GM19193 (cell line): ENCODE measurements around the gene CERKL.

Experiments
- POLR2A ChIP-seq: IDR thresholded peaks from 4 replicates; pipeline ENCODE4 v1.6.1; 2011; ENCODE audit not compliant: insufficient read depth, insufficient read length; ENCODE audit errors: extremely low read depth

CERKL gene

DNA sequence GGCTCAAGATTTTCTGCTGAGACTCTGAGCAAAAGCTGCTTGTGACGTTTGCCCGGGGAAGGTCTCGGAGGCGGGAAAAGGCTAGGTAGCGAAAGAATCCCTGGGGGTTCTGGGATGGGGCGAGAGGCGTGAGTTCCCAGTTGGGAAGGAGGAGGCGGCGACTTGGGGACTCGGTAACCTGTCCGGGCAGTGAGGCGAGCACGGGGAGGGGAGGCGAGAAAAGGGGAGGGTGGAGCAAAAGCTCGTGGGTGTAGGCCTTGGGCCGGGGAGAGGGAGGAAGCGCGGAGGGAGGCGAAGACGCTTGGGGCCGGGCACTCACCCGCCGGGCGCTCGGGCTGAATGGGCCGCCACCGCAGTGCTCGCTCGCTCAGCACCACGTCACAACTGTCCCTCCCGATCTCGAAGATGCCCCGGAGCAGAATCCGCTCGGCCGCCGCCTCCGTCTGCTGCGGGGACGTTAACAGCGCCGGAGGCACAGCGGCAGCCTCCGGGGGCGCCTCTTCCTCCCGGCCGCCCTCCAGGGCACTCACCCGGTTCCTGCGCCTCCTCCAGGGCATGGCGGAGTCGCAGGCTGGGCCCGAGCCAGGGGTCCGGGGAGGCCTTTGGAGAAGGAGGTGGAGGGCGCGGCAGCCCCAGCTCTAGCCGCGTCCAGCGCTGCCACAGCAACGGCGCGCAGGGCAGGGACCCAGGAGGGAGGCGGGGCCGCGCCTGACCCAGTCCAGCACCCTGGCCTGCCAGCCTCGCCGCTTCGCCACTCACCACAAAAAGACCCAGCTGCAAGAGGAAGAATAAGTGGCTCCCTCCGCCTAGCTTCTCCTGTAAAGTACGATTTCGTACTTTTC is at the start of gene CERKL:
Gene CERKL (minus strand): TSS at position 656 of the 842 bp plus-strand sequence. CDS start 99 bp downstream, at position 557.
- peak; percentile 47 for TF ChIP-seq POLR2A

DNA sequence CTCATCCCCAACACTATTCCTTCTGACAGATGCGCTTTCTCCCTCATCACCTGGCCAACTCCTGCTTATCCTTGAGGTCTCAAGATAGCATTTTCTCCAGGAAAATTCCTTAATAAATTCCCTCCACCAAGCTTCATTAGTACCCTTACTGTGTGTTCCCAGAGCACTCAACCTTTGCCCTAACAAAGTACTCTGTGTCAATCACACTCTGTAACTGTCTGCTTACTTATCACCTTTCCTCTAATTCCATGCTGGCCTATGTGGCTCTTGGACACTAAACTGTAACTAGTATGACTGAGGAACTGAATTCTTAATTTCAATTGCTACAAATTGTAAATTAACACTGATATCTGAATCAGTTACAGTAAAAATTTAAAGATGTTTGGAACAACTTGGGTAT is 41.3 kb upstream of the CERKL start:
- TF ChIP-seq POLR2A, result no peak

- no peak for TF ChIP-seq POLR2A
Measured at GRCh38 chr2:181697571-181697970, 40.7 kb upstream of the CERKL start.

- no peak for TF ChIP-seq POLR2A
Measured at GRCh38 chr2:181697126-181697525, 40.2 kb upstream of the CERKL start.

- TF ChIP-seq POLR2A, result no peak
Measured at GRCh38 chr2:181694271-181694670, 37.4 kb upstream of the CERKL start.

DNA sequence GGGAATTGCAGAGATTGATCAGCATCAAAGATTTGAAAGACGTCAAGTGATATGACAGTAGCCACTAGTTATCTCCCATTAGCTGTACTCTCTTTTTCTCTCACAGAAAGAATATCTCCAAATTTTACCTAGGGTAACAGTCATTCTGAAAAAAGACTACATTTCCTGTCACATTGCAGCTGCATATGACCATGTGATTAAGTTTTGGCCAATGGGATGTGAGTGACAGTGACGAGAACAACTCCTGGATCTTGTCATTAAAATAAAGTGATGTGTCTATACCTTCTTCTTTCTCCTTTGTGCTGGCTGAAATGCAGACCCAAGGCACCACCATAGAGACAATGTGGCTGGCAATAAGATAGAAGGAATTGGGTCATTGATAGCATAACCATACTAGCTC is 34.0 kb upstream of the CERKL start:
- no peak for TF ChIP-seq POLR2A

GRCh38 chr2:181686576-181687185 is 29.8 kb upstream of the CERKL start:
- no peak for TF ChIP-seq POLR2A

DNA sequence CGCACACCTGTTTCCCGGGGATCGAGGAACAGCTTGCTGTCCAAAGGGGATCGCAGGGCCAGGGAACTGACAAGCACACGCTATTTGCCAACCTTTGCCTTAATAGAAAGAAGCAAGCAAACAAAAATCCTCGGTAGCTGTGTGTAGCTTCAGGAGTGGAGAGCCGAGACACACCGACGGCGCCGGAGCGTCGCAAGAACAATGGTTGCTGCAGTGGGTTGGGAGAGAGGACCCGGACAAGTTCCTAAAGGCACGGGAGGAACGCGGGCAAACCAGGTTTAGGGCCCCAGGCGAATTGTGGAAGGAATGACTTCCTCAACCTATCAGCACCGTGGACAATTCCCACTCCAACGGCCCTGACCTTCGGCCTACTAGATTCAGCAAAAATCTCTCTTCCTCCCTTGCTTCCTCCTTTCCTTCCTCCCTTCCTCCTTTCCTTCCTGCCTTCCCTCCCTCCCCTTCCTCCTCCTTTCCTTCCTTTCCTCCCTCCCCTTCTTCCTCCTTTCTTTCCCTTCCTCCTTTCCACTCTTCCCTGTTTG is 28.3 kb upstream of the CERKL start:
- TF ChIP-seq POLR2A, result no peak

DNA sequence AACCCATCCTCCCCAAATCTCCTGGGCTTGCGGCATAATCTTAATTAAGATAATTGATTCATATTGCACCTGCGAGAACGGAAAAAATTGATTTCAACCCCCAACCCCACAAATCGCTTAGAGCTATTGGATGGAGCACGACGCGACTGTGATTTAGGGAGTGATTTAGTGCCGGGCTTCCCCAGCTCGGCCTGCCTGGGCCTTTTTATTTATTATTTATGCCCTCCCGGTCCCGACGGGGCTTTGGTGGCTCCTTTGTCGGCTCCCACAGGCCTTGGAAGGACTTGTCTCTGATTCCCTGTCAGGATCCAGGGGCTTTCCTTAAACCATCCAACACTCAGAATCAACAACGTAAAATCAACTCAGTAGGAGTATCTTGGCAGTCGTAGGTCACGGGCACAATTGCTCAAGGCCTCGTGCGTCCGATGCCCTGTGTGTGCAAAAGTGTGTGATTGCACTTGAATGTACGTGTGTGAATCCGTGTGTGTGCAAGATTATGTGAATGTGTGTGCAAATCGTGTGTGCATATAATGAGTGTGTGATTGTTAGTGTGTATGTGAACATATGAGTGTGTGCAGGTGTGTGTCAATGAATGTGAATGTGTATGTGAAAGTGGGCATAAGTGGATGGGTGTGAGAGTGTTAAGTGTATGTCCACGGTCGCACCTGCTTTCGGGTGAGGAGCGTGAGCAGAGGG is 27.7 kb upstream of the CERKL start:
- no peak for TF ChIP-seq POLR2A

DNA sequence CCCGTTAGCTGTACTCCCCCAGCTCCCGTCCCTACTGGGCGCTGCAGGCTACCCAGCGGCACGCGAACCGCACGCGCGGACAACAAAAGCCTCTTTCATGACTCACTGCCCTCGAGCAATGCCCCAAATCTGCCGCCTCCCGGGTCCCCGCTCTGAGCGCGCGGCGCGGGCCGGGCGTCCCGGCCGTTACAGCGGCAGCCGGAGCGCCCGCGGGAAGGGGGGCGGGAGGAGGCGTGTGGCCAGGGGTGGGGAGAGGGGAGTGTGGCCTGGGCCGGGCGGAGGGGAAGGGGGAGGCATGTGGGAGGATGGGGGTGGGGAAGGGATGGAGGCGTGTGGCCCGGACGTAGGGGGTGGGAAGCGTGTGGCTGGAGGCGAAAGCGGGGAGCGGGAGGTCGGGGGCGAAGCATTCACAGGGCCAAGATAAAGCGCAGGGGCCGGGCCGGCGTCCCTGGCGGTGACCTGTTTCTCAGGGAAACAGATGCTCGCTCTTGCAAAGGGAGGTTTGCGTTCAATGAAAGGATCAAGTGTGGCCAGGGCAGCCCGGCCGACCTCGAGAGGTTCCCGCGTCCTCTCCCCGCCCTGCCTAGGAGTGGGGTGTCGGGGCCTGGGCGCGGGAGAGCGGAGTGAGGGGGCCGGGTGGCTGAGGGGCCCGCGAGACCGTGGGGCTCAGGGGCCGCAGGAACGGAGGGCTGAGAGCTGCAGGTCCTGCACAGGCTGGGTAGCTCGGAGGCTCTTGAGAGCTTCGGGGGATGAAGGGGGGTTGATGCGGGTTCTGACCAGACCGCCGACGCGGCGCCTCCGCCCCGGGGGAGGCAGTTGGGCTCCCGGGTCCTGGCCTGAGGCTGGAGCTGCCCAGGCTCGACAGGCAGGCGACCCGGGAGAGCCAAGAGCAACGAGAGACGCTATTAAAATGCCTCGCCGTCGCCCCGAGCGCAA is 26.9 kb upstream of the CERKL start:
- no peak for TF ChIP-seq POLR2A

DNA sequence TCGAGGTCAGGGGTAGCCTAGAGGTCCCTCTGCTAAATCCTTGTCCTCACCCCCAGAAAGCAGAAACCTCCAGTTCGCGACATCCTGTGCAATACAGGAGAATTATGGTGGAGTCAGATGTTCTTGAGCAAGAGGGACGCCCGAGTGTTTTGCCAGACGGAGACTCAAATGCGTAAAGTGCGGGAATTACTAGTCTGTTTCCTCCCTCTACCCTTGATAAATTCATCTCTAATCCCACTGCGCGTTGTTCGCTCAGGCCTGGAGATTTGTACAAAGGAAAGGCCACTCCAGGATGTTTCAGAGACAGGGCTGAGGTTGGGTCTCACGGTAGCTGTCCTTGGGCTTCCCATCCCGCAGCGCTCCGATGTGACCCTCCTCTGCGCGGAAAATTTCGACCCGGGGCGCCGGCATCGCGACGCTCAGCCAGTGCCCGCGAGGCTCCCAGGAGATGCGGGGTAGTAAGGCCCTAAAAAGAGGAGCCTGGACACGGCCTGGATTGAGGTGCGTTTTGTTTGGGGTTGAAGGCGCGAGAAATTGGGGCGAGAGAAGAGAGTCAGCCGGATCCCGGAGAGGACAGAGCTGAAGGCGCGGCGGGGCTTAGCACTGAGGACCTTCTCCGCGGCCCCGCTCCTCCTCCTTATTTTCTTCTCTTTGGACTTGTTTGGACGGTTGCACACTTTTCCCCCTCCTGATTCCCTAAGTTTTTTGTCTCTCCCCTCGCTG is 26.1 kb upstream of the CERKL start:
- no peak for TF ChIP-seq POLR2A

- no peak for TF ChIP-seq POLR2A
Measured at GRCh38 chr2:181682026-181682789, 25.3 kb upstream of the CERKL start.

GRCh38 chr2:181680937-181681811 is 24.3 kb upstream of the CERKL start:
- no peak for TF ChIP-seq POLR2A
